ENCODE data around the gene MORN1.

DNA sequence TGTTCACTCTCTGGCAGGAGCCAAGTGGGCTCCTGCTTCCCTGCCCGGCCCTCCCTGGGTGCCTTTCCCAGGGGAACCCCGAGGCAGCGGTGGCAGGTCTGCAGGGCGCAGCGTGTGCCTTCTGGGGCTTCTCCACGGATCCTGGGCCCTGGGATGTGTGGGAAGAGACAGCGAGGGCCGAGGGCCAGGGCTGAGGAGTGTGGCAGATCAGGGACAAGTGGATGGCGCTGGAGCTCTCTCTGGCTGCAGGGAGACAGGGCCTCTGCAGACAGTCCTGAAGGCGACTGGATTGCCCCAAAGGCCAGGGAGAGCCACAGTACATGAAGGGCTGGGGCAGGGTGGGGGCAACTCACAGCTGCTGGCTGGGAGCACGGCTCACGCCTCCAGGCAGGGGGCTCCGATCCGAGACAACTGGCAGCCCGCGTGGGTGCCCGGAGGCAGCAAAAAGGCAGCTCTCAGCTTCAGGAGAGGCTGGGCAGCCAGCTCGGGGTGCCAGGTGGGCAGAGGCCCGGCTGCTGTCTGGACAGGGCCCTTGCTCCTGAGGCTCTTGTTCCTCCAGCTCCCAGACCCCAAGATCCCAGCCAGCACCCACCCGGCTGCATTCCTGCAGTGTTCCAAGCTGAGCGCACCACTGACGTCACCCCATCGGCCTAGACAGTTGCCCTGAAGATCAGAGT, 16.0 kb downstream of the MORN1 start:
- TF ChIP-seq, protein P1, sequence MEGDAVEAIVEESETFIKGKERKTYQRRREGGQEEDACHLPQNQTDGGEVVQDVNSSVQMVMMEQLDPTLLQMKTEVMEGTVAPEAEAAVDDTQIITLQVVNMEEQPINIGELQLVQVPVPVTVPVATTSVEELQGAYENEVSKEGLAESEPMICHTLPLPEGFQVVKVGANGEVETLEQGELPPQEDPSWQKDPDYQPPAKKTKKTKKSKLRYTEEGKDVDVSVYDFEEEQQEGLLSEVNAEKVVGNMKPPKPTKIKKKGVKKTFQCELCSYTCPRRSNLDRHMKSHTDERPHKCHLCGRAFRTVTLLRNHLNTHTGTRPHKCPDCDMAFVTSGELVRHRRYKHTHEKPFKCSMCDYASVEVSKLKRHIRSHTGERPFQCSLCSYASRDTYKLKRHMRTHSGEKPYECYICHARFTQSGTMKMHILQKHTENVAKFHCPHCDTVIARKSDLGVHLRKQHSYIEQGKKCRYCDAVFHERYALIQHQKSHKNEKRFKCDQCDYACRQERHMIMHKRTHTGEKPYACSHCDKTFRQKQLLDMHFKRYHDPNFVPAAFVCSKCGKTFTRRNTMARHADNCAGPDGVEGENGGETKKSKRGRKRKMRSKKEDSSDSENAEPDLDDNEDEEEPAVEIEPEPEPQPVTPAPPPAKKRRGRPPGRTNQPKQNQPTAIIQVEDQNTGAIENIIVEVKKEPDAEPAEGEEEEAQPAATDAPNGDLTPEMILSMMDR (conservative IDR thresholded peaks at IDR 0.05), result no peak
- no peak for TF ChIP-seq EZH2 (IDR thresholded peaks at IDR 0.05; ENCODE audit: low read depth)
